ENCODE measurements around the gene PNKD.

GRCh38 chr2:218318241-218318640 lies 47.9 kb downstream of the PNKD start:
- no peak for TF ChIP-seq POLR2AphosphoS5 (IDR thresholded peaks at IDR 0.05; ENCODE audit: low read length)
- no peak for TF ChIP-seq CTCF (IDR thresholded peaks at IDR 0.05 in 2 of 3, conservative IDR thresholded peaks at IDR 0.05 in 1 of 3; ENCODE audit: control insufficient read depth in 2 of 3, extremely low read depth in 1 of 3, insufficient read depth in 1 of 3, low read depth in 3 of 3, low read length in 3 of 3)
- TF ChIP-seq FOXM1 (IDR thresholded peaks at IDR 0.05; ENCODE audit: low read depth, low read length), result no peak
- no peak for TF ChIP-seq FOS (IDR thresholded peaks at IDR 0.05; ENCODE audit: borderline replicate concordance, extremely low read depth, insufficient read length)
- no peak for TF ChIP-seq CHD4 (IDR thresholded peaks at IDR 0.05)
- no peak for TF ChIP-seq TCF7 (IDR thresholded peaks at IDR 0.05; ENCODE audit: borderline replicate concordance)
- TF ChIP-seq ZSCAN29 (IDR thresholded peaks at IDR 0.05), result no peak
- TF ChIP-seq USF1 (IDR thresholded peaks at IDR 0.05; ENCODE audit: borderline replicate concordance, extremely low read length, insufficient read depth, low read depth, low read length), result no peak
- no peak for TF ChIP-seq SMC3 (IDR thresholded peaks at IDR 0.05; ENCODE audit: borderline replicate concordance, low read length)
- no peak for TF ChIP-seq ZBTB40 (IDR thresholded peaks at IDR 0.05; ENCODE audit: borderline replicate concordance)
- TF ChIP-seq IRF3 (IDR thresholded peaks at IDR 0.05), result no peak
